ENCODE measurements around the gene PKD1.
"Not testable (repeated sequence)": the region's sequence is repeated elsewhere in the genome, so short reads cannot be mapped to it uniquely, and the experiment has no call there.

PKD1 gene

GRCh38 chr16:2152695-2153506 lies 17.2 kb upstream of the PKD1 start:
- no peak for DNase-seq (ENCODE audit: low read depth in 1 of 2, low spot score in 1 of 2)

GRCh38 chr16:2151188-2152091 lies 15.7 kb upstream of the PKD1 start:
- no peak for DNase-seq (ENCODE audit: low read depth in 1 of 2, low spot score in 1 of 2)

- no peak for DNase-seq (ENCODE audit: low read depth in 1 of 2, low spot score in 1 of 2)
These were observed 14.9 kb upstream of the PKD1 start for GRCh38 chr16:2150418-2151187.

GRCh38 chr16:2149630-2150417 lies 14.1 kb upstream of the PKD1 start:
- no peak for DNase-seq (ENCODE audit: low read depth in 1 of 2, low spot score in 1 of 2)

GRCh38 chr16:2148714-2149629 lies 13.3 kb upstream of the PKD1 start:
- no peak for DNase-seq (ENCODE audit: low read depth in 1 of 2, low spot score in 1 of 2)

- DNase-seq (ENCODE audit: low read depth in 1 of 2, low spot score in 1 of 2) = peak in 1 of 2 donors; percentile 51
These were observed 12.4 kb upstream of the PKD1 start, which contains the start of gene RAB26 for GRCh38 chr16:2147981-2148671. Gene RAB26, plus strand, starts transcription at chr16:2148625. Its CDS starts 159 bp downstream, at chr16:2148784.

- no peak for DNase-seq (ENCODE audit: low read depth in 1 of 2, low spot score in 1 of 2)
These were observed 11.7 kb upstream of the PKD1 start for GRCh38 chr16:2147378-2147777.

- no peak for DNase-seq (ENCODE audit: low read depth in 1 of 2, low spot score in 1 of 2)
These were observed 10.1 kb upstream of the PKD1 start for GRCh38 chr16:2145843-2146242.

GRCh38 chr16:2143878-2144485 lies 8.3 kb upstream of the PKD1 start:
- DNase-seq (ENCODE audit: low read depth in 1 of 2, low spot score in 1 of 2) = no peak

- no peak for DNase-seq (ENCODE audit: low read depth in 1 of 2, low spot score in 1 of 2)
These were observed 7.5 kb upstream of the PKD1 start for GRCh38 chr16:2142942-2143877.

- DNase-seq (ENCODE audit: low read depth in 1 of 2, low spot score in 1 of 2) = not testable (repeated sequence)
These were observed 627 bp downstream of the PKD1 start for GRCh38 chr16:2135071-2135470.

- not testable (repeated sequence) for DNase-seq (ENCODE audit: low read depth in 1 of 2, low spot score in 1 of 2)
These were observed 1.9 kb downstream of the PKD1 start for GRCh38 chr16:2133797-2134196.

GRCh38 chr16:2129890-2130447 lies 5.7 kb downstream of the PKD1 start:
- DNase-seq (ENCODE audit: low read depth in 1 of 2, low spot score in 1 of 2) = not testable (repeated sequence)

- not testable (repeated sequence) for DNase-seq (ENCODE audit: low read depth in 1 of 2, low spot score in 1 of 2)
These were observed 6.4 kb downstream of the PKD1 start for GRCh38 chr16:2129251-2129650.

GRCh38 chr16:2127630-2128280 lies 7.9 kb downstream of the PKD1 start:
- not testable (repeated sequence) for DNase-seq (ENCODE audit: low read depth in 1 of 2, low spot score in 1 of 2)

GRCh38 chr16:2126928-2127556 lies 8.7 kb downstream of the PKD1 start:
- DNase-seq (ENCODE audit: low read depth in 1 of 2, low spot score in 1 of 2) = not testable (repeated sequence)
